GM19324 (cell line): ENCODE results near the gene ICAM3.

Experiments
- ATAC-seq: cut with Tn5 transposase; IDR thresholded peaks from one replicate; pipeline ENCODE4 v1.9.1; 2021; ENCODE audit warnings: mild to moderate bottlenecking, moderate library complexity; ENCODE audit not compliant: unreplicated experiment, low FRiP score

Gene ICAM3

DNA sequence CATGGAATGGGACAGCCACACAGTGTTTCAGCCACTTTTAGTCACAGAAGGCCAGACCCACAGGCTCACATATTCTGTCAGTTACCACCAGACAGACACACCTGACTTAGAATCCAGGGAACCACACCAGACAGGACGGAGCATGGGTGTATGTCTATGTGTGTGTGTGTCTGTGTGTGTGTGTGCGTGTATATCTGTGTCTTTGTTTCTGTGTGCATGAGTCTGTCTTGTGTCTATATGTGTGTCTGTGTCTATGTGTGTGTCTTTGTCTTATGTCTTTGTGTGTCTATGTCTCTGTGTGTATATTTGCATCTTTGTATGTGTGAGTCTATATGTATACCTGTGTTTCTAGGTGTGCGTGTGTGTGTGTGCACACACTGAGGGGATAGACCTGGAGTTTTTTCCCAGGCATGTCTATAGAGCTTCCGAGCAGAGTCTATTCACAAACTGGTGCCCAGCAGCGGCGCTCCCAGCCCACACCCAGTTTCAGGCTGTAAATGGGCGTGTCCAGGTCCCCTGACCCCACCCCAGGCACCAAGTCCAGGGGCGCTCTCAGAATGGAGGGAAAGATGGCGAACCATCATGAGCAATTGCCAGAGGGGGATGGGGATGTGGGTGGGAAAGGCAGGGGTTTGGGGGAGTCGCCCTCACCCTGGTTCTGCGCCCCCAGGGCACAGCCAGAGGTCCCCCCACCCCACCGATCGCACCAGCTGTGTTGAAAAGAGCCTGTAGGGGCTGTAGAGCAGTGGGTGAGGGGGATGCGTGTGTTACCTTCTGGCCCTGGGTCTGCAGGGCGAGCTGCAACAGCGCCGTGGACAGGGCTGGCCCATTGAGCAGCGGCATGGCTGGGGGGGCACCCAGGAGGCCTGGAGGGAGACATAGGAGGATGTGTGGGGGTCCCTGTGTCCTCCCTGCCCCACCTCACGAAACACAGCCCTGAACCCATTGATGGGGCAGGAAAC, 17.3 kb downstream of the ICAM3 start:
- ATAC-seq: no peak

DNA sequence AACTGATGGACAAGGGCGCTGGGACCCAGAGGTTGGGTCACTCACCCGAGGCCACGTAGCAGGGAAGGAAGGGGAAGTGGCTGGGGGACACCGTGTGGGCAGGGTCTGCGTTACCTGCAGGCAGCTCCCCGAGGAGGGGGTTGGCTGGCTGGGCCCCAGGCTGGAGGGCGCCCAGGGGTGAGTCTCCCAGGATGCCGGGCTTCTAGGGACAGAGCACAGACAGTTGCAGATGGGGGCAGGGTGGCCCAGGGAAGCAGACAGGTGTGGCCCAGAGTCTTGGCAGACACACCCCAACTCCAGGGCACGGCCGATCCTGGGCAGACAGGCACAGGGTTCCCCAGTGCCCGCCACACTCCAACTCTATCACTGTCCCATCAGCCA, 18.0 kb downstream of the ICAM3 start:
- no peak for ATAC-seq

DNA sequence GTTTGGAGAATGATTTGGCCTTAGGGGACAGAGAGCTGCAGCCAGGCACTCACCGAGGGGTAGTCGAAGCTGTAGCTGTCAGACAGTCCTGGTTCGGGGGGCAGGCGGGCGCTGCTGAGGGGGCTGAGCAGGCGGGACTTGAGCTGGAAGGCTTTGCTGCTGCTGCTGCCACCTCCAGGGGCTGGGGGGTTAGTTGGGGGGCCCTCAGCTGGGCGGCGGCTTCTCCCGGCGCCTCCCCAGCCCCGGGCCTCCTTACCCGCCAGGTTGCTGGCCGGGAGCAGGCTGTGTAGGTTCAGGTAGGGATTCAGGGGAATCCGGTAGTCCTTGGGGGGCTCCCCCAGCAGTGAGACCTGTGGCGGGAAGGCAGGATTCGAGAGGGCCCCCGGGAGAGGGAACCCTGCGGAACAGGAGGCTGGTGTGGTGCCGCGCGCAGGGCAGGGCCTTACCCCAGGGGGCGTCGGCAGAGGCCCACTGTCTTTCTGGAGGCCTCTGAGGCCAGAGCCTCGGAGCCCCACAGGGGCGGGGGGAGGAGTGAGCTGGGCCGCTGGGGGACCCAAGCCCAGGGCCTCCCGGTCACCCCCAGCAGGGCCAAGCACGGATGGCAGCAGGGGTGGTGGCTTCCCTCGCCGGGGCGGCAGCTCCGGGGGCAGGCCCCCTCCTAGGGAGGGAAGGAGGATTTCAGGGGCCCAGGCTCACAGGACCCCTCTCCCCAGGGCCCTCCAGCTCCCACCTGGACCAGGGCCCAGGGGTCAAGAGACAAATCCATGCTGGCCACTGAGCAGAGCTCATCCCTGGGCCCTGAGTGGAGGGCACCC, 18.6 kb downstream of the ICAM3 start:
- no peak for ATAC-seq

- no peak for ATAC-seq
Observed at GRCh38 chr19:10318807-10319682, 20.4 kb downstream of the ICAM3 start.

DNA sequence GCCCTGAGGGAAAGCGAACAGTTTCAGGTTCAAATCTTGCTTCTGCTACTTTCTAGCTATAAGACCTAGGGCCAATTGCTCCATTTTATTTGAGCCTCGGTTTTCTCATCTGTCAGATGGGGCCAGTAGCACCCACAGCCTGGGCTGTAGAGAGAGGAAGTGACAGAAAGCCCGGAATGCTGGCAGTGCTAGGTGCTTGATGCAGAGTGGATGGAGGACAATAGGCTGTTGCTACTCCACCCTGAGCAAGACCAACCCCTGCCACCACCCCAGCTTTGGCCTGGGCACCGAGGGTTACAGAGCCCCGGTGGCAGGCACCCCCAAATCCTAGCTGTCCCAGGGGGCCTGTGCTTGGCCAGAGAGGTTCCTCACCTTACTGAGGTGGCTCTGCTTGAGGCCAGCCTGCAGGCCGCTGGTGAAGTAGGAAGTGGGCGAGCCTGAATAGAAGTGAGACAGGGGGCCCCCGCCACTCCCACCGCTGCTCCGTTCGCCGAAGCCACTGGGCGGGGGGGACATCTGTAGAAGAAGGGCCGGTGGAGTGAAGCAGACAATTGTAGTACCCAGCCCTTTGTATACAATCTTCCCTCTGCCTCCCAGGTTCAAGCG, 21.5 kb downstream of the ICAM3 start:
- ATAC-seq: no peak

- ATAC-seq: no peak
Observed at GRCh38 chr19:10317045-10317856, 22.2 kb downstream of the ICAM3 start.

DNA sequence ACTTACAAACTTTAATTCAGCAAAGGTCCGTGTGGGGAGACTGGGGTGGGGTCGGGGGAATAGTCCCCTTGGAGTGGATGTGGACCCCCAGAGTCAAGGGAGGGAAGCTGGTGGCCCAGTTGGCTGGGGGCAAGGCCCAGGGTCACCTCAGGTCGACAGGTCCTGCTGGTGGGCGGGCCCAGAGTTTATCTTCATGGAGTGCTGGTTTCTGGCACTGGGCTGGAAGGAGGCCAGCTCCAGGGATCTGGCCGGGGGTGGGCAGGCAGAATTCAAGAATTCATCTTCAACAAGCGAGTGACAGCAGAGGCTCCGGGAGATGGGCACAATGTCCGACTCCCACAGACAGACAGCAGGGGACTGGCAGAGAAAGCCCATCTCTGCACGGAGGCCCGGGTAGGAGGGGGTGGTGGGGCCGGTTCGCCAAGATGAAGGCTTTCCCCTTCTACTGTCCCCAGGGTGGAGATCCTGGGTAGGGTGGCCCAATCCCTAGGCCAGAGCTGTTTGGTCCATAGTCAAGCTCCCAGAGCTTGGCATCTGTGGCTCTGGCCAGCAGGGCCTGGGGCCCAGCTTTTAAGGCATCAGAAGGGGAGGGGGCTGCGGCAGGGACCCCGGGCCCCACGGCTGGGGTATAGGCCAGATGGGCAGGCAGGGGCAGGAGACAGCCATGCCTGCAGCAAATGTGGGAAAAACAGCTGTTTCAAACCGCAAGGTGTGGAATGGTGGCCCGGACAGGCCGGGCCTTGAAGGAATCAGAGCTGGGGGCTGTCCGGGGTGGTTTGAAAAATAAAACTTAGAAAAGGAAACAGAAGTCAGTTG, 23.0 kb downstream of the ICAM3 start:
- ATAC-seq: no peak

- ATAC-seq: peak; percentile 68
Observed at GRCh38 chr19:10315335-10316214, 23.8 kb downstream of the ICAM3 start, which contains the start of gene FDX2. FDX2 (minus strand) TSS chr19:10316015; CDS start chr19:10315996, 19 bp downstream.

DNA sequence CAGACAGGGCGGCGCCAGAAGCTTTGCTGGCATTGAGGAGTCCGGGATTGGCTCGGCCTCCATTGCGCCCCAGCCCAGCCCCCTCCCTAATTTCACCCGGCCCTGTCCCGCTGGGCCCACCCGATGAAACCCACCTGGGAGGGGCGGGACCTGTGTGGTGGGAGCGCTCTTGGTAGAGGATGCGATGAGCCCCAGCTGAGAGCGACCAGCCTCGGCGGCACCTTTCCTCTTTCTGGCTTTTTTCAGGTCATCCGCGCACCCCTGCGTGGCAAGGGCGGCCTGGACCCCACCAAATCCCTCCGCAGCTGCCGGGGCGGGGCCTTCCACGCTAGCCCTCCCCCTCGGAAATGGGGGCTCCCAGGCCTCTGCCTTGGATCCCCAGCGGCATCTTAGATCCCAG, 30.0 kb downstream of the ICAM3 start, which contains the start of gene ZGLP1:
TSS of gene ZGLP1 (minus strand) at position 393 of the 400 bp plus-strand sequence.
- no peak for ATAC-seq

DNA sequence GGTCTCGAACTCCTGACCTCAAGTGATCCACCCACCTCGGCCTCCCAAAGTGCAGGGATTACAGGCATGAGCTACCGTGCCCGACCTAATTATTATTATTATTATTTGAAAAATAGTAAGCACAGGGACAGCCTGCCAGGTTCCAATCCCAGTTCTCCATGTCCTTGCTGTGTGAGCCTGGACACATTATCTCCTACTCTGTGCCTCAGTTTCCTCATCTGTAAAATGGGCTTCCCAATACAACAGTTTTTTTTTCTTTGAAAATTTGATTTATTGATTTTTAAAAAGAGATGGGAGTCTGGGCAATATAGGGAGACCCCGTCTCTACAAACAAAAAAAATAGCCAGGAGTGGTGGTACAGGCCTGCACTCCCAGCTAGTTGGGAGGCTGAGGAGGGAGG, 33.1 kb downstream of the ICAM3 start:
- no peak for ATAC-seq

DNA sequence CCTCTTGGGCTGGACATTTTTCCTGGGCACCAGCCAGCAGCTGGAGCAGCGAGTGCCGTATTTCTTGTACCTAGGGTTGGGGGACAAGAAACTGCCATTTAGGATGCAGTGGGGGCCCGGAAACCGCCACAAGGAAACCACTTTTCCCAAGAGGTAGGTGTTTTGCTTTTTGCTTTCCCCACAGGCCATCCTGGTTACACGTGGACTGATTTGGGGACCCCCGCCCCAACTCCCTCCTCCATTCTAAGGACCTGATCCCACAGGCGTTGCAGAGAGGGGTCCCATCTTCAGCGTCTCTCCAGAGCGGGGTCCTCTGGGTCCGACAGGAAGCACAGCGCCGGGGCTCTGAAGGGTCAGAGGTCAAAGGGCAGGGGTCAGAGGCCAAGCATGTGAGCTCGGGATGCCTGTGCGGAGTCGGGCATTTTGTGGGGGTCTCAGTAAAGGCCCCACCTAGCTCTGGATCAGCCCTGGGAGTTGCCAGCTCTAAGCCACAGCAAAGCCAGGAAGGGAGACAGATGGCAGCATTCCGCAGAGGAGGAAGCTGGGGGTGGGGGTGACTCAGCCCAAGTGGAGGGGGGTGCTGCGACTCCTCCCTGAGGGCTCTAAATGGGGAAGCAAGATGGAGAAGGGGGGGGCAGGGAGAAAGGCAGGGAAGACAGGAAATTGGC, 34.2 kb downstream of the ICAM3 start:
- ATAC-seq: no peak

GRCh38 chr19:10299545-10300458, 39.6 kb downstream of the ICAM3 start:
- ATAC-seq: no peak

DNA sequence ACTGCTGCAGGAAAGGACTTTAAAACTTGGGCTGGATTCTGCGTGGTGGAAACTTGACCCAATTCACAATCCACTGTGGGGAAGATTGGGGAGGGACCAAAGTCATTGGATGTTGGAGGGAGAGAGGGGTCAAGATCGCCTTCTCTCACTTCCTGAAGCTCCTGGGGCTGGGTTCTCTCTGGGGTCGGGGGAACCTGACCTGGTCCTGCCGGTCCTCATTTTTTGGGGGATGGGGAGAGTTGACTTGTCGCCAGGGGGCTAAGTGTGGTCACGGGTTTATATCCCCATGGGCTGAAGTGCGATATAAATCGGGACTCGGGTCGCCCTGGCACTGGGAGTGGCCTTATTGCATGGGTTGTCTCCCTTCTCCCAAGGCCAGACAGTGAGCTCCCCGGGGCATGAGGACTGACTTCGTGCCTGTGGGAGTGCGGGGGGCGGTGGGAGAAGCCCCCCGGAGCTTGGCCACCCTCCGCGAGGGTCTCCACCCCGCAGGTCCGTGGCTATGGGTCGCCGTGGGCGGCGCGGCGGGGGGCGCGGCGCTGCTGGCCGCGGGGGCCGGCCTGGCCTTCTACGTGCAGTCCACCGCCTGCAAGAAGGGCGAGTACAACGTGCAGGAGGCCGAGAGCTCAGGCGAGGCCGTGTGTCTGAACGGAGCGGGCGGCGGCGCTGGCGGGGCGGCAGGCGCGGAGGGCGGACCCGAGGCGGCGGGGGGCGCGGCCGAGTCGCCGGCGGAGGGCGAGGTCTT, 43.4 kb downstream of the ICAM3 start:
- no peak for ATAC-seq

GRCh38 chr19:10295305-10295846, 44.0 kb downstream of the ICAM3 start:
- peak; percentile 72 for ATAC-seq

DNA sequence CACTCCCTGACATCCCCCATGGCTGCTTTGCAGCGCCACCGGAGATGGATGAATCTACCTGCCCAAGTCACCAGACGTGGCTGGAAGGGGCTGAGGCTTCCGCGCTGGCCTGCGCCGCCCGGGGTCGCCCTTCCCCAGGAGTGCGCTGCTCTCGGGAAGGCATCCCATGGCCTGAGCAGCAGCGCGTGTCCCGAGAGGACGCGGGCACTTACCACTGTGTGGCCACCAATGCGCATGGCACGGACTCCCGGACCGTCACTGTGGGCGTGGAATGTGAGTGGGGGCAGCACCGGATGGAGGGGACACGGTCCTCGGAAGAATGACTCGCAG, 45.1 kb downstream of the ICAM3 start:
- ATAC-seq: no peak
